Measurements from ENCODE around the gene MACROD2.

The MACROD2 gene

DNA sequence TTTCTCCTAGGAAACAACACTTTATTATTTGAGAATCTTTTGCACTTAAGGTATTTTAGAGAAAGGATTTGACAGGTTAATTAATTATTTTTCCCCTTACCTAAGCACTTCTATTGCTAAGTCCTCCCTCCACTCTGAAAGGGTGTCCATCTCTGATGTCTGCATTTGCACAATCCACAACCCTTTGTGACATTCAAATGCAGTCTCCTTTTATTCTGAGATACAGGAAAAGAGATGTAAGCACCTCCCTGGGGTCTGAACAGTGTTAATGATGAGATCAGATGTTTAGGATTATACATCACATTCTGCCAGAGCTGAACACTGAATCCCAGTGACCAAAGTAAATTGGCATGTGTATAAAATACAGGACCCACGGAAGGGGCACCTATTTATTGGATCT, 1206.3 kb downstream of the MACROD2 start:
- no peak for DNase-seq

DNA sequence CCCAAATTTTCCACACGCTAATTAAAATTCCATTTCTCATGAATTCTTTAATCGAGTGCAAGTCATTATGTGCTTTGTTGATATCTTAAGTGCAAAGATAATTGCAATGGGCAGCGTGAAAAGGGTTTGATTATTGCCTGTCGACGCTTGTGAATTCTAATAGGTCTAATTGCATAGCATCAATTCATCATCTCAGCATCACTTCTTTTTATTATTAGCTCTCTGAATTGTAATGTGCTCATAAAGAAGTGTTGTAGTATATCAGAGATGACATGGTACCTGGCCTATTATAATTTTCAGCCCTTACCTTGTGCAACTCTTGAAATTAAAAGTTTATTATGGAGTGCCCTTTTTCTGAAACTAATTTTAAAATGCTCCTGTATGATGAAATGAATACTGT, 1208.9 kb downstream of the MACROD2 start:
- no peak for DNase-seq

DNA sequence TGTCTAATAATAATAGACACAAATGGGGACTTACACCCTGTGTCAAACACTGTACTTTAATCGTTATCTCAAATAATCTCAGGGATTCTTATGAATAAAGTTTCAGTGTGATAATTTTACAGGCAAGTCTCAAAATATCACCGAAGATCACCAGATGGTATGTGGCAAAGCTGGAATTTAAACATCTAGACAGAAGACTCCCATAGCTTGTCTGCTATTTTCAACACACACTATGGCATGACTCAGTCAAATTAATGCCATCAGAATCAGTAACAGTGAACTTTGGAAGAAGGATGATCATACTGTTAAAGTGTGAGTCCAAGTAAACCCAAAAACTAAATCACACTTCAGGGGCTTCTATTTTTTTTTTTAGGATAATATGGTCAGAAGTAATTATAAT, 1209.7 kb downstream of the MACROD2 start:
- DNase-seq, result no peak

DNA sequence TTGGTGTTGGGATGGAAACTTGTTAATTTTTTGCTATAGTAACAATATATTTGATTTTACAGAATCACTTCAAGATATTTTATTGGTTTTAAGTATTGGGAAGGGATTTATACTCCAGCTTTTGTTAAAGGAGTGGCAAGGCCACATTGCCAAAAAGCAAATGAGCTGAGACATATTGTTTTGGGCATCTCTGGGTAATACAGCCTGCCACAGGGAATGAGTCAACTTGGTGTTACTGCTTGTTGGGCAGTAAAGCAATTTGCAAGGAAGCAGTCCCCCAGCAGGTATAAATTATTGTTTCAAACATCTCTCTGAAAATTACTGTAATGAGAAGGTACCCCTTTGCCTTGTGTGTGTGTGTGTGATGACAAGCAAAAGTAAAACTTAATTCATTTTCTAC, 1210.4 kb downstream of the MACROD2 start:
- no peak for DNase-seq

DNA sequence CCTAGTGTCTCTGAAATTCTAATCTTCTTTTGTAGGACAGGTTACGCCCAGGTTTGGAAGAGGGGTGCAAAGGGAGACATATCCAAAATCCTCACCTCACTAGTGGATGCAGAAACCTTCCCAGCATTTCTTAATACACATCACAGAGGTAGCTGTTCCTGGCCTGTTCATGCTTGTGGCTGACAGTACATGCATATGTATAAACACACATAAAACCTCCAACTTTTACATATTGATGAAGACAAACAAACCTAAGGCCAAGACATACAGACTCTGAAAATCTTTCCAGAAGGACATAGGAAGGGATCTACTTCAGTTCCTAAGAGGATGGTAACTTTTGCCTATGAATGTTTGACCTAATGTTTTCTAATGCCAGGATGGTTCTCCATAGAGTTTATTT, 1214.2 kb downstream of the MACROD2 start:
- DNase-seq, result no peak

DNA sequence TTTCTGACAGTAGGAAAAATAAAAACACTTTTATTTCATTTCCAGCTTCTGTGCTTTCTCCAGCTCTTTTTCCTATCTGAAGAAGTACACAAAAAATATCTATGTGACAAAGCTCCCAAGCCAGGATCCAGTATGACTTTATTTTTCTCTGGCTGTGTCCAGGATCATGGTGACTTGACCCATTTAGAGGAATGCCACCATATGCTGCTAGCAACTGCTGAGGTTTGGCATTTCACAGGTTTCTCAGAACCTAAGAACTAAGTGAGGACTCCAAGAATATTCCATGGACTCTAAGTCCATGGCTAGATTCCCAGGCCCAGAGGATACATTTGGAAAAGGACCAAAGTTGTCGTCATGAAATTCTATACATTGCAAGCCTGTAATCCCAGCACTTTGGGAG, 1218.7 kb downstream of the MACROD2 start:
- DNase-seq, result no peak

DNA sequence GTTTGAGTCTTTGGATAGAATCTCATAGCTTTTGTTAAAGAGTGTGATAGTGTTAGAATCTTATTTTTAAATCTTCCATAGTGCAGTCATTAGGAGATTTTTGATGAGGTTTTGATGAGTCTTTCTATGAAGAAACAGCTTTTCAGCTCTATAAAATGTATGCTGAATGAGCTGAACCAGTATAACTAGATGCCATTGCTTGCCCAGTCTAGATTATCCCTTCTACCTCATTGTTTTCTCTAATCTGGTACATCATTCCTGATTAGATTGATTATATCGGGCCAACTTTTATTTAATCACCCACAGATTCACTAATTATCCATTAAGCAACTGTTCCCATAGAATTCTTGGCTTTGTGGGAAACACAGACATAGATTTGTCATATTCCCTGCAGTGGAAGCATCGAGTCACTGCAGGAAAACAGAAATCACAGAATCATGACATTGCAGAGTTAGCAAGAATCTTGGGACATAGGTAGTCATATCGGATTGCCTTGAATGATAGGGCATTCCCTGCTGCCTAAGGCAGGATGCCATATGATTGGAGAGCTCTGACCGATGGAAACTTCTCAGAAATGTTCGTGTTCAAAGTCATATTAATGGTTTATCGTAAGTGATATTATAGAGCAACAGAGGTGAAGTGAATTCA, 1224.8 kb downstream of the MACROD2 start:
- DNase-seq, result no peak

DNA sequence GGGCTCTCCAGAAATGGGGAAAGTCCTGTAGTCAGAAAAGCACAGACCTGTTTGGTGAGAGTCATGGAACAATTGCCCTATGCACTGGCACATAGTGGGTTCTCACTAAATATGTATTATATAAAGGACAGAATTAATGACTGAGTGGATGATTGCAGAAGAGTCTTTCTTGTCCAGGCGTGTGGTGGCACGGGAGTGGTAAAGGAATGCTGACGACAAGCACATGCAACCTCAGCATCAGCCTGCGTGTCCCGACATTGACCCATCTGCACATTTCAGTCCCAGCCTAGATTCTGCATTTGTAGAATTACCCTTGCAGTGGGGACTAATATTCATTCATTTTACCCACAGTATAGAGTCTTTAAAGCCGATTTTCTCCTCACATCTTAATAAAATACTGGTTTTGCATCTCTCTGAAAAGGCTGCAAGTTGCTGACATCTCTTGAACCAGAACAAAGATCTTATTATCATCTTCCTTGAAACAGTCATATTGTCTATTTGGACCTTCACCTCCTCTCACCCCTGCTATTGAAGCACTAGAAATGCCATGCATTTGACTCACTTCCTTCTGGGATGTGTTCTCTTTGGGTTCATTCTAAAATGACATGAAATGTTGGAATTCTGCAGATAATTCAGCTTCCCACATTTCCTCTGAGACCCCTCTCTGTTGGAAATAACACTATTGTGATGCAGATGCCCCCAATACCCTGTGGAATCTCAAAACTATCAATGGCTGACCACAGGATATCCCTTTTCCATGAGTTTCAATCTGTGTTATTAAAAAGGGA, 1225.7 kb downstream of the MACROD2 start:
- DNase-seq, result no peak

DNA sequence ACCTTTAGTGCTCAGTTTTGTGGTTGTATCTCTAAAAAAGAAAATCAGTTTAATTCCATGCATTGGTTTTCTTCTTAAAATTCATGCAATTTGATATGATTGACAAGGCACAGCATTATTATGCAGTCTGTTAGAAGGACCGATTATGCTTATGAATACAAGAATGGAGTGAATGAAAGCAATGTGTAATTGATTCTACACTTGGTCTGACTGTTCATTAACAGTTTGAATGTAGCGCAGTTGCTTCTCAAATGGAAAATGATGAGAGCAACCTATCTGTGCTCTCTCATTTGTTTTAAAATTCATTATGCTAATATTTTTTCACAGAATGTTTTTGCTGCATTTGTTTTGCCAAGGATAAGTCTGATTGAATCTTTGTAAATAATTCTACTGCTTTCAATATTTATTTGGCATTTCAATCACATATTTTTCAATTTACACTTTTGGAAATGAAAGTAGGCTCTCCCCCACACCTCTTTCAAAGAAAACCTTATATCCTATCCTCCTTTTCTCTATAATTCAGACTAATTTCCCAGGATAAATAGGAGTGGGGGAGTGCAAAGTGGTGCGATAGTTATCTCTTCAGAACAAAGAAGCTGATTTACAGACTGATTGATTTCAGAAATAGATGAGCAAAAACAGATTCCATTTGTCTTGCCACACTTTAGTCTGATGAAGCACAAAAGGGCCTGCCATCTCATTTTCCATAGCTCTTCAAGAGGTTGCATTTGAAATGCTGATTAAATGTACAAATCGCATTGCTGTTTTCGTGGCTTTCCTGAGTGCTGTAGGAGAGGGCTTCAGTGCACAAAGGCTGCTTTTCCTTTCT, 1227.4 kb downstream of the MACROD2 start:
- DNase-seq, result no peak

DNA sequence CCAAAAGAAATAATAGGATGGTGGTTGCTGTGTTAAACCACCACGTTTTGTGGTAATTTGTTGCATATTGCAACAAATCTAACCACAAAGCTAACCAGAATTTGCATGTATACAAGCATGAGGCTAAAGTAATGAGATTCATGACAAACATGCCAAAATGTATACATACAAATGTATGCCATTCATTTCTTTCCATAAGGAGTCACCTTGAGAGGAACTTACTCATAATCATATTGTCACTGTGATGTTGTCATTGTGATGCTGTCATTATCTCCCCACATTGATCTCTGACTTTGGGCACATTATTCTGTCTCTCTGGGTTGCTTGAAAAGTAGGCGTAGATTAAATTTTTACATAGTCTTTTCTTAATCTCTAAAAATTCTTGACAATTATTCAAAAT, 1228.9 kb downstream of the MACROD2 start:
- no peak for DNase-seq

DNA sequence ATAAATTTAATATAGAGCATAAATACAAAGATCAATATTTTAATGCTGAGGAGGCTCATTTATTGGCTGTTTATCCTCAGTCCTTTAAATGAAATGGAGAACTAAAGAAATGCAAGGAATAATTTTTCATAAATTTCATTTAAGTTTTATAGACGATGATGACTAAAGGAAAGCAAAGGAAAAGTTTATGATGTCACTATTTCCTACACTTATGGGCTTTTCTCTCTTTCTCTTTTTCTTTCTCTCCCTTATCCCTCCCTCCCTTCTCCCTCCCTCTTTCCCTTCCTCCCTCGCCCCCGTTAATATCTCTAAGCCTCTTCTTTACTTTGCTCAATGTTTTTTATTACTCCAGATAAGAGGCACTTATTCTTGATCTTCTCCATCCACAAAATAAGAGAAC, 1231.8 kb downstream of the MACROD2 start:
- DNase-seq, result no peak

DNA sequence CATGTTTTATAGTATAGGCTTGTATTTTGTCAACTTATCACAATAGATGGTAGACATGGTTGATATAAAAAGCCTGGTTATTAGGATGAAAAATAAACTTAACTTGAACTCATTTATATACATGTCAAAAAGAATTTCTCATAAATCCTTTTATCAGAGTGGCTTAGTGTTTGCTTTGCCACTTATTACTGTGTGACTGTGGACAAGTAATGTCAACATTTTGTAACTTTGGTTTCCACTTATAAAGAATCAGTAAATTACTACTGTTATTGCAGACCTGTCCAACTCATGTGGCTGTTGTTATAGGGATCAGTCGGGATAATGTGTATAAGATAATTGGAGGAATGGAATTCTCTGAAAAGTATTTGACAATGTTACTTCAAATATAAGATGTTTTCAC, 1236.9 kb downstream of the MACROD2 start:
- DNase-seq, result no peak

DNA sequence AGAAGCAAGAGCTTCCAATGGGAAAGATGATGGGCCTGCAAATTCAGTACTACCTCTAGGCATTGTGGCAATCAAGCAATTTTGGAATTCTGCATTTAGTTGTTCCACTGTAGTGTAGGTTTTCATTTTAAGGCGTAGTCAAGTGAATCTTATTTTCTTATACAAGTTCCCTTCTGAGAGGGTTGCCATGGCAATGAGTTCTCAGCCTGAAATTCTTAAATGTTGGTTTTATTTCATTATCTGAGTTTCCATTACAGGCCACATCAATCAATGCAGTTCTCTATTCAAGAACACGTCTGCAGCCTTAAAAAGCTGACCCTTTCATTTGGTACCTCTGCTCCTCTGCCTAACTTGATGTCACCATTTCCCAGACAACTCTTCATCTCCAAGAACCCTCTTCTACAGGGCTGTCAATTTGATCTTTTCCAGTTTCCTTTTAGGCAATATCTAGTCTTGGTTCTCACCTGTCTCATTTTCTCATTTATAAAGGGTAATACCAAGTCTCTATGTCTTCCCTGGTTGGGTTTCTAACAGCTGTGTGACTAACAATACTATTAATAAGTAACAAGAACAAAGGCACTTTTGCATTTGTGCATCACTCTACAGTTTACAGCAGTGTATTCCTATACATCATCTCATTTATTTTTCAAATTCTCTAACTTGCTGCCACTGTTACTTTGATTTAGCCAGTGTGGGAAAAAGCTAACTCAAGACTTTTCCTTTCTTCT, 1240.3 kb downstream of the MACROD2 start:
- no peak for DNase-seq

DNA sequence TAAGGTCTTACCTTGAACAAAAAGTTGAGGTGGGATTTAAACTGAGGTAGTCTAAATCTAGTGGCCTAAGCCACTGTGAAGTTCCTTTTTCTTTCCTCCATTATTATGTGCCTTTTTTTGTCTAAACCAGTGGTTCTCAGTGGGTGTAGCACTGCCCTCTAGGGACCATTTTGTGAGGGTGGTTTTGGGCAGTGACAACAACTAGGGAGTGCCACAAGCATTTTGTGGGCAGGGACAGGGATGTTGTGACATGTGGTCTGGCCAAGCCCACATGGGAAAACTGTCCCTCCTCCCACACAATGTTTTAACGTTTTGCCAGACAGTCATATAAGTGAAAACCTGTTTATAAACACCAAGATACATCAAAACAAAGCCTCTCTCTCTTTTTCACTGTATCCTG, 1241.5 kb downstream of the MACROD2 start:
- no peak for DNase-seq

DNA sequence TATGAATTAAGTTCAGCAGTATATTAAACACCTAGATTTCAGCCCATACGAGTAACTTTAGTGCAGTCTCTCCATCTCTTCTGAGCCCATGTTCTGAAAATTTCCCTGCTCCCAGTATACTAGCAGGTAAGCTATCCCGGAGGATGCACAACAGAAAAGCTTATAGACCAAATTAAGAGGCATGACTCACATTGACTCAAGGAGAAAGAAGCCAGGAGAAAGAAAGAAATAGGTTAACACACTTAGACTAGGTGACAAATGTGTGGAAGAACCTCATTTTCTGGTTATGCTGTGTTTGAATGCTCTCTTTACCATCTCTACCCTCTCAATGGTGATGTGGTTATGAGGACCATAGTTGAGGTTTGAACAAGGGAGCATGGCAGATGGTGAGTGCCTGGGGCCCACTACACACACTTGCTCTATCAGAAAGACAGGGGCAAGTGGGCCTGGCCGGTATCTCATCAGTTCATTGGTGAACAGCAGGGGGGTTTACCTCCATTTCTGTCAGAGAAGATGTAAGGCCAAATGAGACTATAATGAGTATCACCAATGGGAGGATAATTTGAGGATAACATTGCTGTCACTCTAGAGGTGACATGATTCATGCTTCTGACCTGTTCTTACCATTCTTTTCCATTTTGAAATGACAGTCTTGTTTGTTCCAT, 1244.4 kb downstream of the MACROD2 start:
- DNase-seq, result no peak

DNA sequence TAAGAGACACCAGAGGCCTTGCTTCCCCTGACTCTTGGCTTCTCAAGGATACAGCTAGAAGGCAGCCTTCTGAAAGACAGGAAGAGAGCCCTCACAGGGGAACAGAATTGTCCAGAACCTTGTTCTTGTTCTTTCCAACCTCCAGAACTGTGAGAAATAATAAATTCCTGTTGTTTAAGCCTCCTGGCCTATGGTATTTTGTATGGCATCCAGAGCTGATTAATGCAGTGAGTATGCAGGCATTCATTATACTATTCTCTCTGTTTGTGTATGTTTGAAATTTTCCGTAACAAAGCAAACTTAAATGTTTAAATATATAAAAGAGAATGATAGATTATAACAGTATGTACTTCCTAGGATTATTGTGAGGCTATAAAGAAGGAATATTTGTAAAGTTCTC, 1245.5 kb downstream of the MACROD2 start:
- DNase-seq, result no peak

DNA sequence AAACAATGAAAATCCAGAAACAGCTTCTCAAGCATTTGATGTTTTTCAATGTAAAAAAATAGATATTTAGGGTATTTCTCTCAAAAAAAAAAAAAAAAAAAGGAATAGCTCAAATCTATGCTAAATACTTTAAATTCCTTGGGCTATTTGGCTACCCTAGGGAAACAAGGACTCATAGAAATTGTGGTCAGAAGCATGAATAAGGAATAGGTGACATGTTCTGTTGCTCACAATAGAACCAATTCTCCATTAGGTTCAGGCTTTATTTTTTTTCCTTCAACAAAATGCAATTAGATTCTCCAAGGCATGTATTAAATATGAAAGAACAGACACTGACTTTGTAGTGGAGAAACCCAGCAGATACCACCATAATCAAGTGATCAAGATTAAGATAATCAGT, 1246.4 kb downstream of the MACROD2 start:
- DNase-seq, result no peak

DNA sequence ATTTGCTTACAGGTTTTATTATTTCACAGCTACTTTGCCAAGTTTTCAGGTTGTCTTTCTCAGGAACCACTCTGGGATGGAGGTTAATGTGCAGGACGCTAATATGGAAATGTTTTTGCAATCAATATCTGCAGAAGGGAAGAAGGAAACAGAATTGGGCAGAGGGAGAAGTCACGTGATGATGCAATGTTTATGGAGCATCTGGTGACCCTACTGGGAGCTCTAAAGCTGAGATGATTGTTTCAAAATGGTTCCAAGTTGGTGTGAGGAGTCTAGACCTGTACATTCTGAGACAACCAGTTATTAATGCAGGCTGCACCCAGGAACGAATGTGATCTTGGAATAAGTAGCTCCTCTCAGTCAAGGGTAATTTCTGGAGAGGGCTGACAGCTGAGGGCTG, 1247.5 kb downstream of the MACROD2 start:
- no peak for DNase-seq

DNA sequence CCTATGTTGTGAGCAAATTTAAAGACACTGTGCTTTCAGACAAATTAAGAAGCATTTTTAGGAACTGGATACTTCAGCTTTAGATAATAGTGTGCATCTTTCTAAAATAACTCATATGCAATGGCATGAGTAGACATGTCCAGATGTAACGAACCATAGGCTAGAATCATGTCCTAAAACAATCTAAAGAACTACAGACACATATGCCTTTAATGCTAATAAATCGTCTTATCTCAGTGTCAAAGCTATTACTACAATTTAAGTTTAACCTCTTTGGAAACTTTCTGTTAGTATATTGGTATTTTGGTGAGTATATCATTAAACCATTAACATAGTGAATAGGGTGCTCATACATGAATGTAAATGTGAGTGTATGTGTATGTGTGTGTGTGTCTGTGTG, 1250.6 kb downstream of the MACROD2 start:
- no peak for DNase-seq

DNA sequence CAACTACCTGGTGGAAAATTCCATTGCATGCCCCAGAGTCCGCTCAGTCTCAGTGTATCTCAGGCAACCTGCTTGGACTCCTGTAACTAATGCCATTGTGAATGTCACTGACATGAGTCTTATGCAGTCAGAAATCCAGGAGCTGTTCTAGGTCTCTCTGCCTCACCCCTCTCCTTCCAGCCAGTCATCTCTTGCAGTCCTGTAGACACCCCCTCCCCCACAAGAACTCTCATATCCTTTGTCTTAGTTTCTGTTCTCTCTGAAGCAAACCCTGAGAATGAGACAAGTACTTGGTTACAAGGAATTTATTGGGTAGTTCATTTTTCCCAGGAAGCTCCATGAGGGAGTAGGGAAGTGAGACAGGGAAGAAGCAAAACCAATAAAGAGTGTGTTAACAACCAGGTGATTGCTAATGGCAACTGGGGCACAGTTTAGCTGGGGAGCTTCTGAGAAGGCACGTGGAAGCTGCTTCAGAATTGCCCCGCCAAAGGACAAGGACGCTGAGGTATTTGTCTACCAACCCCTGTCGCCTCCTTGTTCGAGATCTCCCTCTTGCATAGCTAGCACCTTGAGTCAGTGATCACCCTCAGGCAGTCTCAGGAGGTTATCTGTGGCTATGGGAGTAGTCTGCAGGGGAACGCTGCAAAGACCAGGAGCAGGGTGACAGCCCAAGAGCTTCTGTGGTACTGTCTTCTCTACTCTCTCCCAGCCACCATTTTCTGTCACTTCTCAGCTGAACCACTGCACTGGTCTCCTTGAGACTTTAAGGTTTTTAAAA, 1253.5 kb downstream of the MACROD2 start:
- DNase-seq, result no peak

DNA sequence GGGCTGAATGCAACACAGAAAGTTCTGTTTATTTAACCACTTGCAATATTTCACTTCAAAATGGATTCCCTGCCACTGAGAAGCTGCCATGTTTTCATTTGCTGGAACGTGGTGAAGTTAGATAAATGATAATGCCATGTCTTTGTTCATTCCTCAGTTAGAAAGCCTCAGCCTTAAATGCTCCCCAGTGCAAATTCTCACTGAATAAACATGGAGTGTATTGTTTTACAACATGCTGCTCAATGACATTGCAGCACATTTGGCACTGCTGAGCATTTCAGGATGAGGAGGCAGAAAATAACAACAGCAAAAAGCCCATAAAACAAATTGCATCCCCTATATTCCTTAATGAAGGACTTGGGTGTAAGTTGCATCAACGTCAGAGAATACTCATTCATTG, 1255.9 kb downstream of the MACROD2 start:
- no peak for DNase-seq

DNA sequence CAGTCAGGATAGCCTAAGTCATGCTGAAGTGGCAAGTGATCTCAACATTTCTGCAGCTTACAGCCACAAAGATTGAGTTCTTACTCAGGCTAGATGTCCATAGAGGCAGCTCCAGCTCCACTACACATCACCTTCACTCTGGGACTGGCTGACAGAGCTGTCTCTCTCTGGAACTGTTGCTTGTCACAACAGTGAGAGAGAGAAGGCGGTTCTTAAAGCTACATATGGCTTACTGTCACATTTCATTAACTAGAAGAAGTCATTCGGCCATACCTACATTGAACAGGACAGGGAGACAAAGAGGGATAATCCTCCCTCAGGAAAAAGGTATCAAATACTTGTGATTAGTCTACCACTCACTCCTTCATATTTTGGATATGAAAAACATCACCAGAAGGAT, 1257.0 kb downstream of the MACROD2 start:
- no peak for DNase-seq

All from NCI-H1436 treated with DMSO at 0.1 percent for 48 hours (cell line).